Dermis lymphatic vessel endothelial cell (primary cell): ENCODE measurements around the gene ETS2. TPM values are rescaled to one million over a fixed set of nuclear protein-coding genes. Genes with fewer than 3 reads are reported as not detected.

Experiments used
- total RNA-seq: library from RNA; depleted of rRNA; stranded (reverse); fragments of >200 nt; gene quantifications from 2 replicates; pipeline ENCODE4 v1.2.1, GENCODE V29; 2014

The ETS2 gene
- 25.2 and 32.3 TPM in 2 replicates for total RNA-seq

GRCh38 chr21:38805328-38806152 lies at the start of gene ETS2:
Gene ETS2 (plus strand): TSS chr21:38805929. CDS start chr21:38810035, 4,106 bp downstream.

